ENCODE results near the gene SOX14. TPM values are rescaled to one million over a fixed set of nuclear protein-coding genes. Genes with fewer than 3 reads are reported as not detected.

SOX14 gene
- total RNA-seq, 1 experiment from 2014 or later = not detected

- ChIA-PET POLR2A (no interaction called here), RAD21 (ENCODE audit: low non-redundant PET in 1 of 2, low total read pairs in 2 of 2, uncharacterized antibody in 2 of 2, unreplicated experiment in 2 of 2) (no interaction called here), CTCF (no interaction called here)
- no peaks in the 10 kb centered on the region for H3K9me3 ChIP-seq (ENCODE audit: control insufficient read depth in 1 of 2, insufficient read depth in 1 of 2, low read depth in 1 of 2, low read length in 2 of 2)
- no peak overlapping the region for H3K9ac ChIP-seq (ENCODE audit: low read length)
- TF ChIP-seq CTCF (IDR thresholded peaks at IDR 0.05 in 2 of 3, conservative IDR thresholded peaks at IDR 0.05 in 1 of 3; ENCODE audit: borderline replicate concordance in 1 of 3, insufficient read depth in 1 of 3, low read depth in 2 of 3, low read length in 2 of 3) (no peak), ZNF274 (IDR thresholded peaks at IDR 0.05; ENCODE audit: low read depth, low read length) (no peak), EGR1 (IDR thresholded peaks at IDR 0.05; ENCODE audit: low read depth) (no peak), JUND (IDR thresholded peaks at IDR 0.05) (no peak), SIN3A (IDR thresholded peaks at IDR 0.05; ENCODE audit: low read depth) (no peak), SRF (IDR thresholded peaks at IDR 0.05; ENCODE audit: low read depth) (no peak), EZH2 (IDR thresholded peaks at IDR 0.05) (no peak)
- TF ChIP-seq, protein P1, sequence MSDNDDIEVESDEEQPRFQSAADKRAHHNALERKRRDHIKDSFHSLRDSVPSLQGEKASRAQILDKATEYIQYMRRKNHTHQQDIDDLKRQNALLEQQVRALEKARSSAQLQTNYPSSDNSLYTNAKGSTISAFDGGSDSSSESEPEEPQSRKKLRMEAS (IDR thresholded peaks at IDR 0.05) = no peak
- H3K4me2 ChIP-seq (ENCODE audit: low read length) = no peak overlapping the region
- H3K27me3 ChIP-seq (ENCODE audit: insufficient read depth, low read length) = peaks cover 44% of the 10 kb centered on the region
- ATAC-seq (no peak), DNase-seq (ENCODE audit: low read depth, low spot score) (no peak)
- intact Hi-C loops (cut with micrococcal nuclease) = no loop called here
- no peaks in the 10 kb centered on the region for H3K9me2 ChIP-seq (ENCODE audit: insufficient read depth)
- H4K20me1 ChIP-seq (ENCODE audit: insufficient read depth) = no peaks in the 10 kb centered on the region
- H3K36me3 ChIP-seq (ENCODE audit: control insufficient read depth in 1 of 2, insufficient read depth in 2 of 2, low read length in 2 of 2) = no peaks in the 10 kb centered on the region; a peak in 1 of 4 replicates
- no peaks in the 10 kb centered on the region for H3K79me2 ChIP-seq (ENCODE audit: insufficient read depth, low read length)
- H2AFZ ChIP-seq (ENCODE audit: low read depth, low read length, poor library complexity, severe bottlenecking) = no peak overlapping the region
- H3K4me1 ChIP-seq (ENCODE audit: control insufficient read depth in 1 of 2, insufficient read depth in 2 of 2, low read length in 2 of 2) = no peaks in the 10 kb centered on the region
- no peak overlapping the region for H3K27ac ChIP-seq (ENCODE audit: low read depth, low read length)
- no TSS peak for BruUV-seq (replicated peaks)
- no peak overlapping the region for H3K4me3 ChIP-seq (replicated peaks in 1 of 2; ENCODE audit: low read depth in 1 of 2, low read length in 2 of 2)
These were observed 6.1 kb downstream of the SOX14 start for GRCh38 chr3:137770066-137770834.

Measured in HCT116 (cell line).